Neural crest cell (in vitro differentiated cells): Measurements from ENCODE around the gene ELAPOR2. TPM values are rescaled to one million over a fixed set of nuclear protein-coding genes. Genes with fewer than 3 reads are reported as not detected.
A peak's percentile ranks its signal among the peaks of the same experiment; 100 is the strongest.

Experiments
- DNase-seq: peaks from one replicate; pipeline ENCODE4 v3.0.0; 2021; ENCODE audit warnings: low read depth, mixed read lengths, low spot score
- H3K27ac Mint-ChIP-seq: one replicate; pipeline ENCODE4 v1.8.0; 2021; ENCODE audit warnings: mild to moderate bottlenecking, mixed read lengths; ENCODE audit not compliant: unreplicated experiment
- H3K27me3 Mint-ChIP-seq: 2 replicates; pipeline ENCODE4 v1.8.0; 2021; ENCODE audit warnings: low read depth, mild to moderate bottlenecking, mixed read lengths
- H3K36me3 Mint-ChIP-seq: 2 replicates; pipeline ENCODE4 v1.8.0; 2021; ENCODE audit warnings: low read depth, mild to moderate bottlenecking, mixed read lengths
- H3K4me1 Mint-ChIP-seq: 2 replicates; pipeline ENCODE4 v1.8.0; 2021; ENCODE audit warnings: mixed read lengths
- H3K4me3 Mint-ChIP-seq: one replicate; pipeline ENCODE4 v1.8.0; 2021; ENCODE audit warnings: mild to moderate bottlenecking, mixed read lengths
- H3K9me3 Mint-ChIP-seq: 2 replicates; pipeline ENCODE4 v1.8.0; 2021; ENCODE audit warnings: mixed read lengths
- total RNA-seq: library from RNA; stranded (reverse); gene quantifications from 2 replicates; pipeline ENCODE4 v1.2.1, GENCODE V29; 2021
- TF ChIP-seq, protein P1 (sequence below): fragments of 200-600 bp; sonication (generic); conservative IDR thresholded peaks from 2 replicates; pipeline ENCODE4 v1.5.0; 2021; ENCODE audit warnings: antibody characterized with exemption, mild to moderate bottlenecking

Gene ELAPOR2
- total RNA-seq, 1 donor from 2014 or later = 42.2 TPM

DNA sequence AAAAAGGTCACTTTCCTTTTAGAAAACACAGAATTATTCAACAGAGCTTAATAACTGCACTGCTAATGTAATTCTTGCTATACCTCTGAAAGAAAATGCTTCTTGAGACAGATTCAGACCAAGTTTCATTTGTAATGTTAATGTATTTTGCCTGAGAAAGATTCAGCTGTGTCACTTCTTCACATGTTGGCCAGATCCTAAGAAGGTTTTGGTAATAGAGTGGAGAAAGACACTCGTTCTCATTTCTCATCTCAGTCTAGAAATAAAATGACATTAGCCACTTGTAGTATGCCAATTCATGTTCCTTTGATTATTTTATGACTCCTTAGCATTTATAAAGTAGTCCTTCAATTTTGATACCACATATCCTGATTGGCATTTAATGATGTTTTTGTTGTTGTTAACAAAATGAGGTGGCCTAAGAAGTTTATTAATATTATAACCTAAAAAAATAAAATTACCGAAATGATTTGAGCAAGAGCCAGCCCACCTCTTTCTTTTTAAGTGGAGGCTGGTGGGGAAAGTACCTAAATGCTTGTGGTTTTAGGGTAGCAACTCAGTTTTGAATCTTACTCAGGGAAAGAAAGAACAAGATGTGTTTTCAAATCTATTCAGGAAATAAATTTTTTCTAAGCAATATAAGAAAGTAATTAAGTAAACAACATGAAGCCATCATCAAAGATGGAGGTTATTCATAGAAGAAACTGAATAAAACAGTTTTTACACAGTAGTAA lies 16.4 kb upstream of the ELAPOR2 start:
- H3K27me3 Mint-ChIP-seq = no peaks in the 10 kb centered on the region
- H3K27ac Mint-ChIP-seq = no peak overlapping the region
- no peak for DNase-seq
- H3K4me3 Mint-ChIP-seq = no peak overlapping the region
- no peaks in the 10 kb centered on the region for H3K36me3 Mint-ChIP-seq
- TF ChIP-seq, protein P1, sequence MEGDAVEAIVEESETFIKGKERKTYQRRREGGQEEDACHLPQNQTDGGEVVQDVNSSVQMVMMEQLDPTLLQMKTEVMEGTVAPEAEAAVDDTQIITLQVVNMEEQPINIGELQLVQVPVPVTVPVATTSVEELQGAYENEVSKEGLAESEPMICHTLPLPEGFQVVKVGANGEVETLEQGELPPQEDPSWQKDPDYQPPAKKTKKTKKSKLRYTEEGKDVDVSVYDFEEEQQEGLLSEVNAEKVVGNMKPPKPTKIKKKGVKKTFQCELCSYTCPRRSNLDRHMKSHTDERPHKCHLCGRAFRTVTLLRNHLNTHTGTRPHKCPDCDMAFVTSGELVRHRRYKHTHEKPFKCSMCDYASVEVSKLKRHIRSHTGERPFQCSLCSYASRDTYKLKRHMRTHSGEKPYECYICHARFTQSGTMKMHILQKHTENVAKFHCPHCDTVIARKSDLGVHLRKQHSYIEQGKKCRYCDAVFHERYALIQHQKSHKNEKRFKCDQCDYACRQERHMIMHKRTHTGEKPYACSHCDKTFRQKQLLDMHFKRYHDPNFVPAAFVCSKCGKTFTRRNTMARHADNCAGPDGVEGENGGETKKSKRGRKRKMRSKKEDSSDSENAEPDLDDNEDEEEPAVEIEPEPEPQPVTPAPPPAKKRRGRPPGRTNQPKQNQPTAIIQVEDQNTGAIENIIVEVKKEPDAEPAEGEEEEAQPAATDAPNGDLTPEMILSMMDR = no peak
- no peaks in the 10 kb centered on the region for H3K9me3 Mint-ChIP-seq
- H3K4me1 Mint-ChIP-seq = no peaks in the 10 kb centered on the region

DNA sequence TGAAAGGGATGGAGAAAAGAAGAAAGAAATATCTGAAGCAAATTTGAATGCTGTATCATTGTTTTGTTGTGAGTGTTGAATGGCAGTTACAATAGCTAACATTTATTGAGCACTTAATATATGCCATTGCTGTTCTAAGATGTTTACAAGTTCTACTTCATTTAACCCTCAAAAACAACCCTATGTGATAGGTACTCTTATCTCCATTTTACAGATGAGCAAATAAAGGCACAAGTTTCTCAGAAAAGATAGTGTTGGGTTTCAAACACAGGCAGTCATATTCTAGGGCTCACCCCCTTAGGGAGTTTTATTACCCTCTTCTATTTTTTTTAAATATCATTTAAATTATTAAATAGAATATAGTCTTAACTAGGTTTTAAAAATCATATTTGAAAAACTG lies 8.3 kb upstream of the ELAPOR2 start:
- Mint-ChIP-seq H3K27ac (no peak overlapping the region), H3K36me3 (no peaks in the 10 kb centered on the region), H3K27me3 (no peaks in the 10 kb centered on the region), H3K4me3 (no peak overlapping the region), H3K9me3 (peaks cover 2% of the 10 kb centered on the region), H3K4me1 (no peaks in the 10 kb centered on the region)
- no peak for DNase-seq
- TF ChIP-seq, protein P1 = no peak

DNA sequence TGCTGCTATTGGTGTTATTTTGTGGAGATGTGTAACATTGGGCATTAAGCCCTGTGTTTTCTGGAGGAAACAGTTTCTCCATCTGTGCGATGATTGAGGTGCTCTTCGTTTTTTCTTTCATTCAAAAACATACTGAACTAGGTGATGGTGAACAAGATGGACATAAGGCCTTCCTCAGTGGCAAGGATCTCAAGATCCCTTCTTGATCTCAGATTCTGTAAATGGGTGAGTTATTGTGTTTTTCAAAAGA lies 759 bp upstream of the ELAPOR2 start:
- no peaks in the 10 kb centered on the region for H3K36me3 Mint-ChIP-seq
- H3K4me3 Mint-ChIP-seq = peak overlapping the region; percentile 88
- peaks cover 9% of the 10 kb centered on the region for H3K27me3 Mint-ChIP-seq
- peaks cover 18% of the 10 kb centered on the region for H3K4me1 Mint-ChIP-seq
- DNase-seq = no peak
- TF ChIP-seq, protein P1 = no peak
- no peak overlapping the region for H3K27ac Mint-ChIP-seq
- H3K9me3 Mint-ChIP-seq = no peaks in the 10 kb centered on the region

DNA sequence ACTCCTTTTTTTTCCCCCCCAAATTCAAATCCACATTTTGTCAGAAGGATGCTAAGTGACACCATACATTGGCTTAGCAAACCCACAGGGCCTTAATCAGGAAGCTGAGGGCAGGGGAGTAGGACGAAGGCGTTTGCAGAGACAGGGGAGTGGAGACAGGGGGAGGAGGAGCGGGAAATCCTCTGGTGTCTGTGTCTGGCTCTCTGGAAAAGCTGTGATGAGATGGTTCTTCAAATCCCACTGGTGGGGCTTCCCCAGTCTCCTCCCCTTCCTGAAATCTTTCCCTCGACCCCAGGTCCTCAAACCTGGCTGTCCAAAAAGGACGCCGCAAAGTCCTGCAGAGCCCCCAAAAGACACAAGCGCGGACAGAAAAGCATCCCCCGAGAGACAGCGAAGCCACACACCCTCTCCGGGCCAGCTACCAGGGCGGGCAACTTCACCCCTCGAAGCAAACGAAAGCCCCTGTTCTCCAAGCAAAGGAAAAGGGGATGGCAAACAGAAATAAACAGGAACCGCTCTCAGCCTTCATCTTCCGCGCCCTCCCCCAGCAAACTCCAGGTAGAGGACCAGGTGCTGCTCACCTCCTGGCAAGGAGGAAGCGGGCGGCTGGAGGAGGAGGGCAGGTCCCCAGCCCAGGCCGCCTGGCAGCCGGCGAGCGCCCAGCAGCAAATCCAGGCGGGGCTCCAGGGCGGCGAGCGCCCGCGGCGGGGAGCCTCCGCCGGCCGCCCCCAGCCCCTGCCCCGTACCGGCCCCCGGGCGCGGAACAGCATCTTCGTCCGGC lies 520 bp downstream of the ELAPOR2 start:
- peaks cover 18% of the 10 kb centered on the region for H3K4me1 Mint-ChIP-seq
- TF ChIP-seq, protein P1 = no peak
- H3K27me3 Mint-ChIP-seq = peaks cover 9% of the 10 kb centered on the region
- H3K36me3 Mint-ChIP-seq = no peaks in the 10 kb centered on the region
- no peaks in the 10 kb centered on the region for H3K9me3 Mint-ChIP-seq
- peak overlapping the region; percentile 90 for H3K4me3 Mint-ChIP-seq
- H3K27ac Mint-ChIP-seq = no peak overlapping the region
- DNase-seq = peak; percentile 16

DNA sequence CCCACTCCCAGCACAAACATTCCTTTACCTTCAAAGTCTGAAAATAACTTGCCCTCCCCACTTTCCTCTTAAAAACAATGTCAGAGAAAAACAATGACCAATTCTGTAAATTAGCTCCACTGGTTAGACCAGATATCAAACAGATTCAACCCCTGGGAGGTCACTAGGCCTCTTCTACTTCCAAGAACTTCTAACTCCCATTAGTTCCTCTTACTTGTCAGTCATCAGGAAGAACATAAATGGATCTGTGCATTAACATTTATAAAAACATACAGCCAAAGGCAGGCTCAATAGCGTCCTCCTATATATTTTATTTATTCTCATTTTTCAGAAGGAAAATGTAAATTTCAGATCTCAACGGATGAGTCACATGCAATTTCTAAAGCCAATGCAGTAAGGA lies 2.2 kb downstream of the ELAPOR2 start:
- DNase-seq = no peak
- no peaks in the 10 kb centered on the region for H3K9me3 Mint-ChIP-seq
- H3K4me1 Mint-ChIP-seq = peaks cover 18% of the 10 kb centered on the region
- no peaks in the 10 kb centered on the region for H3K36me3 Mint-ChIP-seq
- H3K27ac Mint-ChIP-seq = no peak overlapping the region
- no peak overlapping the region for H3K4me3 Mint-ChIP-seq
- H3K27me3 Mint-ChIP-seq = peaks cover 9% of the 10 kb centered on the region
- TF ChIP-seq, protein P1 = no peak
